GM21825 (cell line): Measurements from ENCODE around the gene PRAMEF4.
"Not testable (repeated sequence)": the region's sequence is repeated elsewhere in the genome, so short reads cannot be mapped to it uniquely, and the experiment has no call there.

Experiments used
- ATAC-seq: cut with Tn5 transposase; IDR thresholded peaks from one replicate; pipeline ENCODE4 v1.9.1; 2021; ENCODE audit warnings: mild to moderate bottlenecking, moderate library complexity; ENCODE audit not compliant: unreplicated experiment

Gene PRAMEF4

DNA sequence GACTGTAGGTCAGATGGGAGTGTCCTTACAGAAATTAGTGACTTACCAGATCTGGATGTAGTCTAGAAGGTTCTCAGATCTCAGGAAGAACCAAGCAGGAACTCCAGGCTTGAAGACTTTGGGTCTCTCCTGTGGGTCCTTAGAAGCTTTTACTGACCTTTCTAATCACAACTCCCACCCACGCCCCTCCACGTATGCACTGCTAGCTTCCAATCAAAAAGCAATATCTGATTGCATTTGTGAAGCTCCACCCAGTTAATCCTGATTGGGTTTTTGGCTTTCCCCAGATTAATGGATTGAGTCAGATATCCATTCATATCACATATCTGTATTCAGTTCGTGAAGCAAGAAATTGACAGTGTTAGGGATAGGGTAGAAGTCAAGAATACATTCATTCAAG, at the start of gene PRAMEF4:
TSS of gene PRAMEF4 (minus strand) at position 101 of the 400 bp plus-strand sequence. CDS start 2,807 bp downstream, outside the sequence.
- not testable (repeated sequence) for ATAC-seq

DNA sequence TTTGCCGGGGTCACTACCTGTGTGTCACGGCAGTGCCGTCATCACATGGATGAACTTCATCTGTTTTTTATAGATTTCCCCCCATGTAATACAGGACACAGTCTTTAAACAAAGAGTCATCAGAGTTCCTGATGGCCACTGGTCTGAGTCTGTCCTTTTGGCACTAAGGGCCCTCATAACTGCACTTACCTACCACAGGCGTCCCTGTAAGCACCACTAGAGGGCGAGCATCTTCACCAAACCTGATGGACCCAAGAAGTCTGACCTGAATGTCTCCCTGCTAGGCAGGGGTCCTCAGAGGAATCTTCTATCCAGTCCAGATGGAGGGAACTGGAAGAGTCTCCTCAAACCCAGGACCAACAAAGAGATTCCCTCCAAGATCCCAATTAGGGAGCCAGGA, 38.4 kb upstream of the PRAMEF4 start:
- not testable (repeated sequence) for ATAC-seq

- not testable (repeated sequence) for ATAC-seq
These were observed 35.7 kb upstream of the PRAMEF4 start for GRCh38 chr1:12921749-12922148.

GRCh38 chr1:12916310-12916709, 30.3 kb upstream of the PRAMEF4 start, which contains the start of gene PRAMEF7:
Gene PRAMEF7 (plus strand): TSS chr1:12916610. CDS start chr1:12917693, 1,083 bp downstream.
- not testable (repeated sequence) for ATAC-seq

DNA sequence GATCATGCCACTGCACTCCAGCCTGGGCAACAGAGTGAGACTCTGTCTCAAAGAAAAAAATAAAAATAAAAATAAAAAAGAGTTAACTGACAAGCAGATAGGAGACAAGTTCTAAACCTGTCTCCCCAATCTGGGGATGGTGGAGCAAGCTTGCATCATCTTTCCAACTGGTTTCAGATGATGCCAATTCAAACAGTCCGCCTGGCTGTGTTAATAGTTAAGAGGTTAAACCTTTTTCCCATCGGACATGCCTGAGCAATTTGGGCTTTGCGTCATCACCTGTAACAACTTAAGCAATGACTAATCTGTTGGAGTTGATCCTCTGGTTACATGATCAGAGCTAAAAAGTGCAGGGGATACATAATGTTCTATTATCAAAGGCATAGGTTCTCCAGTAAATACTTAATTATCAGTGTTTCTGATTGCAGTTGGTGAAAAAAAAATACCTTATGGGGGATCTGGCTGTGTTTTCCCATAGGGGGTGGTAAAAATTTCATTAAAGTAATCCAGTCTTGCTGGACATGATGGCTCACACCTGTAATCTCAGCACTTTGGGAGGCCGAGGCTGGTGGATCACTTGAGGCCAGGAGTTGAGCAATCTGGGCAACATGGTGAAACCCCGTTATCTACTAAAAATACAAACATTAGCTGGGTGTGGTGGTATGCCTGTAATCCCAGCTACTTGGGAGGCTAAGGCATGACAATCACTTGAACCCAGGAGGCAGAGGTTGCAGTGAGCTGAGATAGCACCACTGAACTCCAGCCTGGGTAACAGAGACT, 18.0 kb upstream of the PRAMEF4 start:
- ATAC-seq = not testable (repeated sequence)

- not testable (repeated sequence) for ATAC-seq
These were observed 13.2 kb upstream of the PRAMEF4 start for GRCh38 chr1:12899186-12899585.

GRCh38 chr1:12898170-12898569, 12.2 kb upstream of the PRAMEF4 start, which contains the start of gene PRAMEF10:
Gene PRAMEF10 (minus strand): TSS chr1:12898270. CDS start chr1:12895847, 2,423 bp downstream.
- not testable (repeated sequence) for ATAC-seq

DNA sequence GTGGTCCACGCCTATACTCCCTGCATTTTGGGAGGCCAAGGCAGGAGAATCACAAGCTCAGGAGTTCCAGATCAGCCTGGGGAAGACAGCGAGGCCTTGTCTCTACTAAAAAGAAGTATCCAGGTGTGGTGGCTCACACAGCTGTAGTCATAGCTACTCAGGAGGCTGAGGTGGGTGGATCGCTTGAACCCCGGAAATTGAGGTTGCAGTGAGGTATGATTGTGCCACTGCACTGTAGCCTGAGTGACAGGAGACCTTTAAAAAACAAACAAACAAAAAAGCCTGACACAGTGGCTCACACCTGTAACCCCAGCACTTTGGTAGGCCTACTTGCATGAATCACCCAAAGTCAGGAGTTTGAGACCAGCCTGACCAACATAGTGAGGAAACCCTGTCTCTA, 7.5 kb downstream of the PRAMEF4 start:
- not testable (repeated sequence) for ATAC-seq

- not testable (repeated sequence) for ATAC-seq
These were observed 22.7 kb downstream of the PRAMEF4 start for GRCh38 chr1:12863131-12863880.

GRCh38 chr1:12856786-12857185, 29.2 kb downstream of the PRAMEF4 start, which contains the start of gene PRAMEF2:
Gene PRAMEF2 (plus strand): TSS chr1:12857086. CDS start chr1:12859010, 1,924 bp downstream.
- ATAC-seq = not testable (repeated sequence)

- ATAC-seq = no peak
These were observed 34.2 kb downstream of the PRAMEF4 start for GRCh38 chr1:12851779-12852178.

DNA sequence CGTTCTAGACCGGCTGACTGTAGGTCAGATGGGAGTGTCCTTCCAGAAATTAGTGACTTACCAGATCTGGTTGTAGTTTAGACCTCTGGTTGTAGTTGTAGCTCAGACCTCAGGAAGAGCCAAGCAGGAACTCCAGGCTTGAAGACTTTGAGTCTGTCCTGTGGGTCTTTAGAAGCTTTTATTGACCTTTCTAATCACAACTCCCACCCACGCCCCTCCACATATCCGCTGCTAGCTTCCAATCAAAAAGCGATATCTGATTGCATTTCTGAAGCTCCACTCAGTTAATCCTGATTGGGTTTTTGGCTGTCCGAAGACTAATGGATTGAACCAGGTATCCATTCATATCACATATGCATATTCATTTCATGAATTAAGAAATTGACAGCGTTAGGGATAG, 37.4 kb downstream of the PRAMEF4 start, which contains the start of gene HNRNPCL1:
TSS of gene HNRNPCL1 (minus strand) at position 101 of the 400 bp plus-strand sequence. CDS start 431 bp downstream, outside the sequence.
- ATAC-seq = not testable (repeated sequence)

- not testable (repeated sequence) for ATAC-seq
These were observed 52.8 kb downstream of the PRAMEF4 start for GRCh38 chr1:12833251-12833650.

DNA sequence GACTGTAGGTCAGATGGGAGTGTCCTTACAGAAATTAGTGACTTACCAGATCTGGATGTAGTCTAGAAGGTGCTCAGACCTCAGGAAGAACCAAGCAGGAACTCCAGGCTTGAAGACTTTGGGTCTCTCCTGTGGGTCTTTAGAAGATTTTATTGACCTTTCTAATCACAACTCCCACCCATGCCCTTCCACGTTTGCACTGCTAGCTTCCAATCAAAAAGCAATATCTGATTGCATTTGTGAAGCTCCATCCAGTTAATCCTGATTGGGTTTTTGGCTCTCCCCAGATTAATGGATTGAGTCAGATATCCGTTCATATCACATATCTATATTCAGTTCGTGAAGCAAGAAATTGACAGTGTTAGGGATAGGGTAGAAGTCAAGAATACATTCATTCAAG, 54.7 kb downstream of the PRAMEF4 start, which contains the start of gene PRAMEF11:
TSS of gene PRAMEF11 (minus strand) at position 101 of the 400 bp plus-strand sequence. CDS start 2,621 bp downstream, outside the sequence.
- not testable (repeated sequence) for ATAC-seq
